Right cardiac atrium (tissue), 5 donors: ENCODE data around the gene PCNT. TPM values are rescaled to one million over a fixed set of nuclear protein-coding genes. Genes with fewer than 3 reads are reported as not detected.

ENCODE experiments used
- ATAC-seq, 2 donors: fragments of 200-7000 bp; cut with Tn5 transposase; one replicate each; pipeline versions ENCODE4 v1.8.0 to v1.9.1; 2020; ENCODE audit warnings: moderate library complexity in 2 of 2, mild to moderate bottlenecking in 1 of 2
- DNase-seq, 3 donors: peaks; one replicate each; pipeline ENCODE4 v3.0.0-alpha.2; 2020
- H3K27ac ChIP-seq: one replicate; pipeline ENCODE4 v1.5.1; 2013; ENCODE audit warnings: mild to moderate bottlenecking, low read length, control low read depth, moderate library complexity
- H3K27me3 ChIP-seq: one replicate; pipeline ENCODE4 v1.6.1; 2013; ENCODE audit not compliant: control insufficient read depth, insufficient read depth
- H3K4me1 ChIP-seq: one replicate; pipeline ENCODE4 v1.6.1; 2013; ENCODE audit warnings: low read length; ENCODE audit not compliant: control insufficient read depth, insufficient read depth
- H3K4me3 ChIP-seq: one replicate; pipeline ENCODE4 v1.5.1; 2013; ENCODE audit warnings: low read length, control low read depth
- H3K9me3 ChIP-seq: one replicate; pipeline ENCODE4 v1.6.1; 2013; ENCODE audit warnings: low read length; ENCODE audit not compliant: control insufficient read depth
- WGBS: extraction: QIAGEN DNeasy Blood & Tissue Kit; methylation state at CpG from one replicate; pipeline ENCODE4 v1.1.7; 2013; 5-methylcytosine and 5-hydroxymethylcytosine counted together
- intact Hi-C, 4 donors: fragments of 100-400 bp; cut with DNase I; formaldehyde crosslinking; loops; one replicate each; pipeline versions ENCODE4 v1.11.0 to v1.14.0; 2022 to 2023
- long read RNA-seq, 4 donors: library from polyadenylated mRNA; unstranded; transcript quantifications; one replicate each; pipeline ENCODE4 v2.0.0, GENCODE V29; 2020 to 2021
- polyA plus RNA-seq: library from polyadenylated mRNA; stranded (reverse); fragments of 200-250 nt; gene quantifications from one replicate; pipeline ENCODE4 v1.2.3, GENCODE V29; 2013
- total RNA-seq, 4 donors: library from RNA; stranded (reverse); fragmentation: NEBNext Ultra II Directional; extraction: Animal tissue kit (Norgen Biotek cat#: 25700); gene quantifications; one replicate each; pipeline ENCODE4 v1.2.1, GENCODE V29; 2021
- donor health status: healthy with polysubstance abuse.
- donor health status: DM: no; HTN: yes; CAD: no.
- donor health status: DM: no; HTN: no; CAD: no.
- donor health status: DM: no; HTN: yes; CAD: no; lungs with severe emphysema.
- donor health status: DM: yes; HTN: yes; CAD: no.

The PCNT gene, protein sequence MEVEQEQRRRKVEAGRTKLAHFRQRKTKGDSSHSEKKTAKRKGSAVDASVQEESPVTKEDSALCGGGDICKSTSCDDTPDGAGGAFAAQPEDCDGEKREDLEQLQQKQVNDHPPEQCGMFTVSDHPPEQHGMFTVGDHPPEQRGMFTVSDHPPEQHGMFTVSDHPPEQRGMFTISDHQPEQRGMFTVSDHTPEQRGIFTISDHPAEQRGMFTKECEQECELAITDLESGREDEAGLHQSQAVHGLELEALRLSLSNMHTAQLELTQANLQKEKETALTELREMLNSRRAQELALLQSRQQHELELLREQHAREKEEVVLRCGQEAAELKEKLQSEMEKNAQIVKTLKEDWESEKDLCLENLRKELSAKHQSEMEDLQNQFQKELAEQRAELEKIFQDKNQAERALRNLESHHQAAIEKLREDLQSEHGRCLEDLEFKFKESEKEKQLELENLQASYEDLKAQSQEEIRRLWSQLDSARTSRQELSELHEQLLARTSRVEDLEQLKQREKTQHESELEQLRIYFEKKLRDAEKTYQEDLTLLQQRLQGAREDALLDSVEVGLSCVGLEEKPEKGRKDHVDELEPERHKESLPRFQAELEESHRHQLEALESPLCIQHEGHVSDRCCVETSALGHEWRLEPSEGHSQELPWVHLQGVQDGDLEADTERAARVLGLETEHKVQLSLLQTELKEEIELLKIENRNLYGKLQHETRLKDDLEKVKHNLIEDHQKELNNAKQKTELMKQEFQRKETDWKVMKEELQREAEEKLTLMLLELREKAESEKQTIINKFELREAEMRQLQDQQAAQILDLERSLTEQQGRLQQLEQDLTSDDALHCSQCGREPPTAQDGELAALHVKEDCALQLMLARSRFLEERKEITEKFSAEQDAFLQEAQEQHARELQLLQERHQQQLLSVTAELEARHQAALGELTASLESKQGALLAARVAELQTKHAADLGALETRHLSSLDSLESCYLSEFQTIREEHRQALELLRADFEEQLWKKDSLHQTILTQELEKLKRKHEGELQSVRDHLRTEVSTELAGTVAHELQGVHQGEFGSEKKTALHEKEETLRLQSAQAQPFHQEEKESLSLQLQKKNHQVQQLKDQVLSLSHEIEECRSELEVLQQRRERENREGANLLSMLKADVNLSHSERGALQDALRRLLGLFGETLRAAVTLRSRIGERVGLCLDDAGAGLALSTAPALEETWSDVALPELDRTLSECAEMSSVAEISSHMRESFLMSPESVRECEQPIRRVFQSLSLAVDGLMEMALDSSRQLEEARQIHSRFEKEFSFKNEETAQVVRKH (N-terminal part only)
- total RNA-seq (10 to 100 TPM; 25.3 to 29.6 (median 27.9) TPM), polyA plus RNA-seq (20.8 TPM)
- long read RNA-seq, donor 1, partial matches to known transcripts = 16 of 25 reads
- long read RNA-seq, donor 1, other reads (novel, unspliced or antisense) = 9 of 25 reads
- long read RNA-seq, donor 2, partial matches to known transcripts = 3 of 7 reads
- long read RNA-seq, donor 2, other reads (novel, unspliced or antisense) = 4 of 7 reads
- long read RNA-seq, donor 3, partial matches to known transcripts = 109 of 155 reads
- long read RNA-seq, donor 3, other reads (novel, unspliced or antisense) = 45 of 155 reads
- long read RNA-seq, donor 4, partial matches to known transcripts = 9 of 14 reads
- long read RNA-seq, donor 4, other reads (novel, unspliced or antisense) = 5 of 14 reads

DNA sequence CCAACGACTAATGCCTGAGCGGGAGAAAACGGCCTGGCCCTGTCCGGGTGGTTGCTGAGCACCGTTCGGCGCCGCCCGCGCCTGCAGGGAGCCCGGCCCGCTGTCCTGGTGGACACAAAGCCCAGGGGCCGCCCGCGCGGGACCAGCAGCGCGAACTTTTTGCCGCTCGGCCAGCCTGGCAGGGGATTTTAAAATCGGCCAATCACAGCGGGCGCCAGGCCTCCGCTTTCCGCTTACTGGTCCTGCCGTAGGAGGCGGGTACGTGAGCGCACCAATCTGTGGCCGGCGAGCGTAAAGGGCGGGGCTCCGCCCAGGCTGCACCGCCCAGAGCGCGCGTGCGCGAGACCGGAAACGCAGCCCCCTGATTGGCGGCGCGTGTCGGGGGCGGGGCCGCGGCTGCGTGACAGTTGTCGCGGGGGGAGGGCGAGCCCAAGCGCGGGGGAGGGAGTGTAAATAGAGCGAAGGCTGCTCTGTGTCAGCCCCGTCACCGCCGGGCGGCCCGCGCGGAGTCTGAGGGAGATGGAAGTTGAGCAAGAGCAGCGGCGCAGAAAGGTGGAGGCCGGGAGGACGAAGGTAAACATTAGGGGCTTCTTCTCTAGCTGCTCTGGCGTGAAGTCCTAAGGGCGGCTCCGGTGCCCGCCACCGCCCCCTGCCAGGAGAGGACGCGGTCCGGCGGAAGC lies at the start of gene PCNT, which contains the start of gene C21orf58:
TSS of gene PCNT (plus strand) at position 447 of the 680 bp plus-strand sequence. CDS start at position 520, 73 bp downstream.
TSS of gene C21orf58 (minus strand) at position 161 of the 680 bp plus-strand sequence. CDS start 1,132 bp downstream, outside the sequence.
- no peaks in the 10 kb centered on the region for H3K9me3 ChIP-seq
- under 1% methylated on average over 76 of the region's 76 CpGs for WGBS
- no peaks in the 10 kb centered on the region for H3K27me3 ChIP-seq
- intact Hi-C loops = loop anchor here in 1 of 4 donors (2.0 kb wide), 1 partner anchor 37 kb away; the partner anchor contains the start of gene YBEY
- ATAC-seq (peak; percentile 96 to 97), DNase-seq (peak; percentile 99)
- peak within 1 kb of the TSS; percentile 99 for H3K27ac ChIP-seq
- H3K4me3 ChIP-seq = peak within 1 kb of the TSS; percentile 93
- H3K4me1 ChIP-seq = peaks cover 8% of the 10 kb centered on the region

DNA sequence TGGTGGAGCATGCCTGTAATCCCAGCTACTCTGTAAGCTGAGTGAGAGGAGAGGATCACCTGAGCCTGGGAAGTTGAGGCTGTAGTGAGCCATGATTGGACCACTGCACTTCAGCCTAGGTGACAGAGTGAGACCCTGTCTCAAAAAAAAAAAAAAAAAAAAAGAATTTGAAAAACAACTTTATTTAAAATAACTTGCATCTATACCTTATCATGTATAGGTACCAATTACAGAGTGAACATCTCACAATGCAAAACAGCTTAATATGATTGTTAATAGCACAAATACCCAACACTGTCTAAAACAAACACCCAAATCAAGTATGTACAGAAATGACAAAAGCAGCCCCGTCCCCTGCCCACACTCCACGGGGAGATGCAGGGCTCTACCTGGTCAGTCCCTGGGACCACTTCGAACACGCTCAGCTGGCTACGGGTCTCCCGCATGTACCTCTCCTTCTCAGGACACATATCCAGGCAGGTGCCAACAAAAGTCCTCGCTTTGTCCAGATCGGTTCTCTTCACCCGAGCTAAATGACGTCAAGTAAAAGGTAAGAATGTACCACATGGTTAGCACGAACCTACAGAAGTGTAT lies 49.1 kb upstream of the PCNT start:
- ATAC-seq = no peak
- intact Hi-C loops = loop anchor here in 1 of 4 donors (10.0 kb wide), 1 partner anchor 60 kb away; no protein-coding TSS in a partner anchor

DNA sequence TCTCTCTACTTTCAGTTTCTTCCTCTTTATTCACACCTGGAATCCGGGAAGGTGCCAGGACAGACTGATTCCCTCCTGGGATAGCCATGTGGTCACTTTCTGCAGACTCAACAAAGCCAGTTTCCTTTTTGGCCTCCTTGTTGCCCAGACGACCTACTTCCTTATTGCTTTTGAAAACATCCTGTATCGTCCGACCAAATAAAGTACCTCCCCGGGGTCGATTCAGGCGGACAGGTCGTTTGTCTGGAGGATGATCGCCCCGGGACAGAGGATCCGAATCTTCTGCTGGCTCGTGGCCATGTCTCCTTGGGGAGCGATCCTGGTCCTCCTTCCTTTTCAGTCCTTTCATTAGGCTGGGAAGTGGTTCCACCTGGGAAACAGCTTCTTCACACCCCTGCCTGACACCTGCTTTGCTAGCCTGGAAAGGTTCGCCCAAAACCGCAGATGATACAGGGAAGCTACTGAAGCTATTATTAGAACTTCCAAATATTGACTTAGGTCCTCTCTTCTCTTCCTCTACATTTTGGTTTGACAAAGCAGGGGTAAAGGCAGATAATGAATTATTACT lies 39.8 kb upstream of the PCNT start:
- Histone ChIP-seq H3K4me3 (no peak overlapping the region), H3K4me1 (peaks cover 4% of the 10 kb centered on the region), H3K27me3 (no peaks in the 10 kb centered on the region), H3K9me3 (no peaks in the 10 kb centered on the region), H3K27ac (no peak overlapping the region)
- intact Hi-C loops = loop anchor here in 2 of 4 donors (10.0 kb wide), 2 partner anchors 129 to 309 kb away; partner anchors contain the start of gene FTCD (in 1 of the 2)
- 73% methylated on average over 15 of the region's 15 CpGs for WGBS
- DNase-seq (no peak), ATAC-seq (no peak)

More for the DNA sequence above, 49.1 kb upstream of the PCNT start:
- DNase-seq = no peak
- no peaks in the 10 kb centered on the region for H3K9me3 ChIP-seq
- no peaks in the 10 kb centered on the region for H3K27me3 ChIP-seq
- no peak overlapping the region for H3K27ac ChIP-seq
- WGBS = 93% methylated on average over 11 of the region's 11 CpGs
- H3K4me1 ChIP-seq = no peaks in the 10 kb centered on the region
- no peak overlapping the region for H3K4me3 ChIP-seq

DNA sequence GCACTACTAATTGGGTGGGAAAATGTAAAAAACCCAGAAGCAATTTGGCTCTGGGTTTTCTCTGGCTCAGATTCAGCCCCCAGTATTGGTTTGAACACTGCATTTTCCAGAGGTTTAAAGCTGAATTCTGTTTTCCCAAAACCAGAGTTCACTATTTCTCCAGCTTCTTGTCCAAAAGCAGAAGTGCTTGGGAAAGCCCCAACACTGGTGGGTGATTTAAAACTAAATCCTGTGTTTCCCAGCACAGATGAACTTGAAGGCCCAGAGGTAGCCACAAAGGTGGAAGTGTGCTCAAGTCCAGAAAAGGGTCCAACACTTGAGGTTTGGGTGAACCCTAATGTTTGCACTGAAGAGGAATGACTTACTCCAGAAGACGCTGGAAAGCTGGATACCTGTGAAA lies 39.2 kb upstream of the PCNT start:
- Histone ChIP-seq H3K4me3 (peak overlapping the region; percentile 80), H3K4me1 (peaks cover 4% of the 10 kb centered on the region), H3K27me3 (no peaks in the 10 kb centered on the region), H3K9me3 (no peaks in the 10 kb centered on the region), H3K27ac (no peak overlapping the region)
- ATAC-seq (no peak), DNase-seq (no peak)
- intact Hi-C loops = loop anchor here in 2 of 4 donors (10.0 kb wide), 2 partner anchors 130 to 310 kb away; partner anchors contain the start of gene FTCD (in 1 of the 2)
- 93% methylated on average over 1 of the region's 1 CpG for WGBS

DNA sequence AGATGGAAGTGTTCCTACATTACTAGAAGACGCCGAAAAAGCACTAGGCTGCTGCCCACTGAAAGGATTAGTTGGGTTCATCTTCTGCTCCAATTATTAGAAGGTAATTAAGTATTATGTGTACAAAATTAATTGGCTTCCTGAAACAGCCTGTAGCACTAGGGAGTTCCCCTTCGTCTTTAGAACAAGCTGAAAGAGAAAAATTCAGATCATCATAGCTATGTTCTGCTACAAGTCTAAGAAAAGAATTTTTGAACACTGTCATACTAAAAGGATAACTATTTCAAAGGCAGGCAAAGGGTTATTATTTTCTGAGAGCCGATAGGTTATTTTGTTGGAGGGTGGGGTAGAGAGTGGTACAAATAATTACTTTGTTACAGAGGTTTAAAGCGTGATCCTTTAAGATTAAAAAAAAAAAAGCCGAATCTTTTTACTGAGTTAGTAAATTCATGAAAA lies 38.7 kb upstream of the PCNT start, which contains the start of gene MCM3AP:
TSS of gene MCM3AP (minus strand) at position 406 of the 456 bp plus-strand sequence. CDS start at position 81, 325 bp downstream.
- 32% methylated on average over 6 of the region's 6 CpGs for WGBS
- H3K9me3 ChIP-seq = no peaks in the 10 kb centered on the region
- peaks cover 4% of the 10 kb centered on the region for H3K4me1 ChIP-seq
- peak within 1 kb of the TSS; percentile 80 for H3K4me3 ChIP-seq
- ATAC-seq = no peak
- no peak for DNase-seq
- H3K27ac ChIP-seq = peak within 1 kb of the TSS; percentile 77
- no peaks in the 10 kb centered on the region for H3K27me3 ChIP-seq
- intact Hi-C loops = loop anchor here in 2 of 4 donors (10.0 kb wide), 2 partner anchors 130 to 310 kb away; partner anchors contain the start of gene FTCD (in 1 of the 2)

DNA sequence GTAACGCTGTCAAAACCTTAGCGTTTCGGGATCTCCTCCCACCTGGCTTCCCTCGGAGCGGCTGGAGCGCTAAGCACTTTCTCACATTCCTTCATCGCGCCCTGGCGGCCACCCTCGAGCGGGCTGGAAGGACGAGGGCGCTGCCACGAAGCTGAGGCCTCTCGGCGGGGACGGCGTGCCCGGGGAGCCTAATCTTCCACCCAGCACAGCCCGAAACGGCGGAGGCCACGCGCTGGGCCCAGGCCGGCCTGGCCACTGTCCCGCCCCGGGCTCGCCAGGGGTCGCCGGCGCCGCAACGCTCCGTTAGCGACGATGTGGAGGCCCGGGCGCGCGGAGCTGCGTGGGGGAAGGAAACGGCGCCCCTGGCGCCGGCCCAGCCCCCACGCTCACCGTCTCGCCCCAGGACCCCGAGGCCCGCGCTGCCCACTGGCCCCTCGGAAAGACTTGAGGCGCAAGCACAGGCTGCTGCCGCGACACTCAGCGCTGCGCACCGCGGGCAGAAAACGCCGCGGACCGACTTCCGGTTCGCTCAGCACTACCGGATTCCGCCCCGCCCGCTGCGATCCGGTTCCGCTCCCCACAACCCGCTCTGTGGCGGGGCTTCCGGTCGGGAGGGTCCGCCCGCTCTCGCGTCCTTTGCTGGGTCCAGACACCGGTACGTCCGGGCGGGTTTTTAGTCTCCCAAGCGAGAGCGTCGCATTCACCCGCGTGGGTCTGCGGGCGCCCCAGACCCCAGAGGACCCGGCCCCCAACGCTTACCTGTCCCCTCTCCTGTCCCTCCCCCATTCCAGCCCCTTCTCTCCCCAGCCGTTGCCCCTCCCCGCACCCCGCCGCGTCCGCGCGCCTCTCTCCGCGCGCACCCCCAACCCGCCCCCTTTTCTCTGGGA lies 38.0 kb upstream of the PCNT start, which contains the start of gene YBEY:
TSS of gene YBEY (plus strand) at position 582 of the 887 bp plus-strand sequence. CDS start 572 bp downstream, outside the sequence.
- WGBS = under 1% methylated on average over 105 of the region's 105 CpGs
- Histone ChIP-seq H3K27me3 (no peaks in the 10 kb centered on the region), H3K27ac (peak within 1 kb of the TSS; percentile 77), H3K4me1 (peaks cover 4% of the 10 kb centered on the region), H3K9me3 (no peaks in the 10 kb centered on the region), H3K4me3 (peak within 1 kb of the TSS; percentile 80)
- intact Hi-C loops = loop anchor here in 3 of 4 donors (2.0 to 10.0 kb wide), 3 partner anchors 39 to 311 kb away; partner anchors contain the start of genes FTCD (in 1 of the 3) and PCNT (in 1 of the 3)
- peak; percentile 97 for ATAC-seq
- DNase-seq = peak; percentile 92 to 96 (median 96)

DNA sequence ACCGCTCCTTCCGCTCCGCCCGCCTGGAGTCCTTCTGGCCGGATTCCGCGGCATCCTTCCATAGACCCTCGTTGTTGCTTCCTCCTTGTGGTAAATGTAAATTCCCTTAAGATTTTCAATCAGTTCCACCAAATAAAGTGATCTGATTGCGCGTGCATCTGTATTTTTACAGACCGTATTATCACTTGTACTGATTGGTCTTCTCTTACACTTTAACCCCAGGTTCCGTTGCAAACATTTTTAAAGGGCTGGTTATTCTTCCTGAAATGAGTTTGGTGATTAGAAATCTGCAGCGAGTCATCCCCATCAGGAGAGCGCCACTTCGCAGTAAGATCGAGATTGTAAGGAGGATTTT lies 37.3 kb upstream of the PCNT start:
- ATAC-seq = no peak
- H3K4me1 ChIP-seq = peaks cover 4% of the 10 kb centered on the region

More for the DNA sequence above, 37.3 kb upstream of the PCNT start:
- H3K9me3 ChIP-seq = no peaks in the 10 kb centered on the region
- intact Hi-C loops = loop anchor here in 3 of 4 donors (2.0 to 10.0 kb wide), 3 partner anchors 38 to 312 kb away; partner anchors contain the start of genes FTCD (in 1 of the 3) and PCNT (in 1 of the 3)
- WGBS = under 1% methylated on average over 16 of the region's 16 CpGs
- peak overlapping the region; percentile 80 for H3K4me3 ChIP-seq
- H3K27me3 ChIP-seq = no peaks in the 10 kb centered on the region
- DNase-seq = no peak
- peak overlapping the region; percentile 77 for H3K27ac ChIP-seq
